B cell (primary cell): ENCODE data around the gene RBM33.

Experiments
- CTCF ChIP-seq: fragments of 200-600 bp; IDR thresholded peaks from one replicate; pipeline ENCODE4 v1.8.0; 2022; ENCODE audit warnings: antibody characterized with exemption, mild to moderate bottlenecking
- EZH2 ChIP-seq: IDR thresholded peaks from 2 replicates; pipeline ENCODE4 v1.6.1; 2012; ENCODE audit warnings: borderline replicate concordance, low read depth, mild to moderate bottlenecking, moderate library complexity, low read length; ENCODE audit not compliant: insufficient read depth, poor library complexity, severe bottlenecking

GRCh38 chr7:155762036-155762435 is 117.6 kb downstream of the RBM33 start:
- no peak for TF ChIP-seq CTCF
- TF ChIP-seq EZH2: no peak
